Measurements from ENCODE around the gene COG4.
A peak's percentile ranks its signal among the peaks of the same experiment; 100 is the strongest.

The COG4 gene

GRCh38 chr16:70510216-70510615 lies 13.1 kb downstream of the COG4 start:
- Mint-ChIP-seq H3K27me3 (no peaks in the 10 kb centered on the region), H3K9me3 (ENCODE audit: low read depth) (no peaks in the 10 kb centered on the region), H3K4me1 (ENCODE audit: low read depth) (peaks cover 7% of the 10 kb centered on the region), H3K4me3 (no peak overlapping the region), H3K36me3 (peaks cover 2% of the 10 kb centered on the region), H3K27ac (no peak overlapping the region)

GRCh38 chr16:70508752-70509151 lies 14.6 kb downstream of the COG4 start:
- H3K36me3 Mint-ChIP-seq: peaks cover 2% of the 10 kb centered on the region
- no peaks in the 10 kb centered on the region for H3K9me3 Mint-ChIP-seq (ENCODE audit: low read depth)
- no peaks in the 10 kb centered on the region for H3K27me3 Mint-ChIP-seq
- no peak overlapping the region for H3K27ac Mint-ChIP-seq
- H3K4me3 Mint-ChIP-seq: no peak overlapping the region
- H3K4me1 Mint-ChIP-seq (ENCODE audit: low read depth): peaks cover 7% of the 10 kb centered on the region

- H3K9me3 Mint-ChIP-seq (ENCODE audit: low read depth): no peaks in the 10 kb centered on the region
- H3K36me3 Mint-ChIP-seq: peaks cover 10% of the 10 kb centered on the region
- H3K4me3 Mint-ChIP-seq: no peak overlapping the region
- no peak overlapping the region for H3K27ac Mint-ChIP-seq
- no peaks in the 10 kb centered on the region for H3K27me3 Mint-ChIP-seq
- H3K4me1 Mint-ChIP-seq (ENCODE audit: low read depth): peaks cover 5% of the 10 kb centered on the region
Observed at GRCh38 chr16:70496513-70496912, 26.8 kb downstream of the COG4 start.

GRCh38 chr16:70495425-70496182 lies 27.8 kb downstream of the COG4 start:
- no peaks in the 10 kb centered on the region for H3K9me3 Mint-ChIP-seq (ENCODE audit: low read depth)
- H3K36me3 Mint-ChIP-seq: peaks cover 10% of the 10 kb centered on the region
- no peak overlapping the region for H3K4me3 Mint-ChIP-seq
- H3K27me3 Mint-ChIP-seq: no peaks in the 10 kb centered on the region
- peaks cover 5% of the 10 kb centered on the region for H3K4me1 Mint-ChIP-seq (ENCODE audit: low read depth)
- no peak overlapping the region for H3K27ac Mint-ChIP-seq

- Mint-ChIP-seq H3K4me3 (no peak overlapping the region), H3K27ac (no peak overlapping the region)
Observed at GRCh38 chr16:70494777-70495176, 28.6 kb downstream of the COG4 start.

GRCh38 chr16:70494202-70494770 lies 29.1 kb downstream of the COG4 start:
- H3K4me3 Mint-ChIP-seq: no peak overlapping the region
- no peaks in the 10 kb centered on the region for H3K9me3 Mint-ChIP-seq (ENCODE audit: low read depth)
- H3K36me3 Mint-ChIP-seq: peaks cover 10% of the 10 kb centered on the region
- H3K27ac Mint-ChIP-seq: peak overlapping the region; percentile 19
- H3K27me3 Mint-ChIP-seq: no peaks in the 10 kb centered on the region
- H3K4me1 Mint-ChIP-seq (ENCODE audit: low read depth): peaks cover 5% of the 10 kb centered on the region

More at GRCh38 chr16:70494777-70495176, 28.6 kb downstream of the COG4 start:
- H3K4me1 Mint-ChIP-seq (ENCODE audit: low read depth): peaks cover 5% of the 10 kb centered on the region
- no peaks in the 10 kb centered on the region for H3K9me3 Mint-ChIP-seq (ENCODE audit: low read depth)
- H3K27me3 Mint-ChIP-seq: no peaks in the 10 kb centered on the region
- H3K36me3 Mint-ChIP-seq: peaks cover 10% of the 10 kb centered on the region

- no peak overlapping the region for H3K4me3 Mint-ChIP-seq
- peaks cover 5% of the 10 kb centered on the region for H3K4me1 Mint-ChIP-seq (ENCODE audit: low read depth)
- H3K27ac Mint-ChIP-seq: no peak overlapping the region
- no peaks in the 10 kb centered on the region for H3K27me3 Mint-ChIP-seq
- no peaks in the 10 kb centered on the region for H3K9me3 Mint-ChIP-seq (ENCODE audit: low read depth)
- H3K36me3 Mint-ChIP-seq: peaks cover 10% of the 10 kb centered on the region
Observed at GRCh38 chr16:70493802-70494201, 29.6 kb downstream of the COG4 start.

- H3K9me3 Mint-ChIP-seq (ENCODE audit: low read depth): no peaks in the 10 kb centered on the region
- peaks cover 5% of the 10 kb centered on the region for H3K4me1 Mint-ChIP-seq (ENCODE audit: low read depth)
- no peak overlapping the region for H3K27ac Mint-ChIP-seq
- H3K36me3 Mint-ChIP-seq: peaks cover 10% of the 10 kb centered on the region
- no peaks in the 10 kb centered on the region for H3K27me3 Mint-ChIP-seq
- no peak overlapping the region for H3K4me3 Mint-ChIP-seq
Observed at GRCh38 chr16:70490261-70490660, 33.1 kb downstream of the COG4 start.

GRCh38 chr16:70484867-70485266 lies 38.5 kb downstream of the COG4 start:
- H3K27ac Mint-ChIP-seq: peak overlapping the region; percentile 22
- H3K9me3 Mint-ChIP-seq (ENCODE audit: low read depth): no peaks in the 10 kb centered on the region
- no peaks in the 10 kb centered on the region for H3K4me1 Mint-ChIP-seq (ENCODE audit: low read depth)
- no peak overlapping the region for H3K4me3 Mint-ChIP-seq
- H3K27me3 Mint-ChIP-seq: no peaks in the 10 kb centered on the region
- no peaks in the 10 kb centered on the region for H3K36me3 Mint-ChIP-seq

- H3K36me3 Mint-ChIP-seq: no peaks in the 10 kb centered on the region
Observed at GRCh38 chr16:70483426-70483825, 39.9 kb downstream of the COG4 start.

GRCh38 chr16:70482624-70483023 lies 40.7 kb downstream of the COG4 start:
- H3K9me3 Mint-ChIP-seq (ENCODE audit: low read depth): no peaks in the 10 kb centered on the region

More at GRCh38 chr16:70483426-70483825, 39.9 kb downstream of the COG4 start:
- Mint-ChIP-seq H3K4me1 (ENCODE audit: low read depth) (no peaks in the 10 kb centered on the region), H3K27me3 (no peaks in the 10 kb centered on the region), H3K27ac (peak overlapping the region; percentile 46), H3K9me3 (ENCODE audit: low read depth) (no peaks in the 10 kb centered on the region), H3K4me3 (no peak overlapping the region)

GRCh38 chr16:70481929-70482536 lies 41.3 kb downstream of the COG4 start:
- peaks cover 4% of the 10 kb centered on the region for H3K4me1 Mint-ChIP-seq (ENCODE audit: low read depth)
- peak overlapping the region; percentile 5 for H3K27ac Mint-ChIP-seq
- no peak overlapping the region for H3K4me3 Mint-ChIP-seq
- no peaks in the 10 kb centered on the region for H3K27me3 Mint-ChIP-seq
- no peaks in the 10 kb centered on the region for H3K9me3 Mint-ChIP-seq (ENCODE audit: low read depth)
- no peaks in the 10 kb centered on the region for H3K36me3 Mint-ChIP-seq

More at GRCh38 chr16:70482624-70483023, 40.7 kb downstream of the COG4 start:
- Mint-ChIP-seq H3K27me3 (no peaks in the 10 kb centered on the region), H3K4me1 (ENCODE audit: low read depth) (no peaks in the 10 kb centered on the region), H3K4me3 (no peak overlapping the region), H3K27ac (peak overlapping the region; percentile 5), H3K36me3 (no peaks in the 10 kb centered on the region)

GRCh38 chr16:70480127-70481105 lies 42.9 kb downstream of the COG4 start:
- no peaks in the 10 kb centered on the region for H3K9me3 Mint-ChIP-seq (ENCODE audit: low read depth)
- H3K4me3 Mint-ChIP-seq: no peak overlapping the region
- no peaks in the 10 kb centered on the region for H3K27me3 Mint-ChIP-seq
- no peaks in the 10 kb centered on the region for H3K36me3 Mint-ChIP-seq
- H3K27ac Mint-ChIP-seq: peak overlapping the region; percentile 34
- peaks cover 10% of the 10 kb centered on the region for H3K4me1 Mint-ChIP-seq (ENCODE audit: low read depth)

- peaks cover 10% of the 10 kb centered on the region for H3K4me1 Mint-ChIP-seq (ENCODE audit: low read depth)
- no peaks in the 10 kb centered on the region for H3K27me3 Mint-ChIP-seq
- H3K36me3 Mint-ChIP-seq: no peaks in the 10 kb centered on the region
- H3K9me3 Mint-ChIP-seq (ENCODE audit: low read depth): no peaks in the 10 kb centered on the region
- no peak overlapping the region for H3K27ac Mint-ChIP-seq
- no peak overlapping the region for H3K4me3 Mint-ChIP-seq
Observed at GRCh38 chr16:70478912-70479341, 44.4 kb downstream of the COG4 start.
